ENCODE data around the gene RPL7A. TPM values are rescaled to one million over a fixed set of nuclear protein-coding genes. Genes with fewer than 3 reads are reported as not detected.

Gene RPL7A
- polyA plus RNA-seq, 1 experiment: 3,329 TPM

GRCh38 chr9:133370685-133371084, 22.7 kb downstream of the RPL7A start:
- POLR2A ChIA-PET: no interaction called here
- TF ChIP-seq CTCF (IDR thresholded peaks at IDR 0.05; ENCODE audit: insufficient read depth, low read depth, low read length): no peak
- Histone ChIP-seq H3K27me3 (ENCODE audit: control insufficient read depth, insufficient read depth, low read length) (no peaks in the 10 kb centered on the region), H3K36me3 (ENCODE audit: control insufficient read depth, insufficient read depth, low read length) (peaks cover 33% of the 10 kb centered on the region), H3K4me3 (ENCODE audit: low read depth, low read length) (no peak overlapping the region)
- CTCF ChIA-PET: no interaction called here
- no peak for DNase-seq (ENCODE audit: low read depth)

- CTCF ChIA-PET: interaction anchor here (1.4 to 2.8 kb wide), 2 partner anchors 8 to 19 kb away, joined by 4 to 7 read pairs; no protein-coding TSS in a partner anchor
- DNase-seq (ENCODE audit: low read depth): no peak
- Histone ChIP-seq H3K27me3 (ENCODE audit: control insufficient read depth, insufficient read depth, low read length) (no peaks in the 10 kb centered on the region), H3K36me3 (ENCODE audit: control insufficient read depth, insufficient read depth, low read length) (peaks cover 31% of the 10 kb centered on the region), H3K4me3 (ENCODE audit: low read depth, low read length) (no peak overlapping the region)
- POLR2A ChIA-PET: no interaction called here
- TF ChIP-seq CTCF (IDR thresholded peaks at IDR 0.05; ENCODE audit: insufficient read depth, low read depth, low read length): no peak
Observed at GRCh38 chr9:133371261-133371711, 23.3 kb downstream of the RPL7A start.

- ChIA-PET POLR2A (no interaction called here), CTCF (interaction anchor here (0.6 to 2.8 kb wide), 3 partner anchors 9 to 1842 kb away, joined by 3 to 7 read pairs (median 4); no protein-coding TSS in a partner anchor)
- TF ChIP-seq CTCF (IDR thresholded peaks at IDR 0.05; ENCODE audit: insufficient read depth, low read depth, low read length): no peak
- Histone ChIP-seq H3K36me3 (ENCODE audit: control insufficient read depth, insufficient read depth, low read length) (peaks cover 24% of the 10 kb centered on the region), H3K27me3 (ENCODE audit: control insufficient read depth, insufficient read depth, low read length) (no peaks in the 10 kb centered on the region), H3K4me3 (ENCODE audit: low read depth, low read length) (no peak overlapping the region)
- DNase-seq (ENCODE audit: low read depth): no peak
Observed at GRCh38 chr9:133372144-133372543, 24.1 kb downstream of the RPL7A start.

- POLR2A ChIA-PET: no interaction called here
- TF ChIP-seq CTCF (IDR thresholded peaks at IDR 0.05; ENCODE audit: insufficient read depth, low read depth, low read length): no peak
- Histone ChIP-seq H3K36me3 (ENCODE audit: control insufficient read depth, insufficient read depth, low read length) (peaks cover 17% of the 10 kb centered on the region), H3K4me3 (ENCODE audit: low read depth, low read length) (peak overlapping the region; percentile 77), H3K27me3 (ENCODE audit: control insufficient read depth, insufficient read depth, low read length) (no peaks in the 10 kb centered on the region)
- CTCF ChIA-PET: interaction anchor here (0.7 to 1.6 kb wide), 6 partner anchors 9 to 1539 kb away, joined by 3 read pairs; no protein-coding TSS in a partner anchor
- no peak for DNase-seq (ENCODE audit: low read depth)
Observed at GRCh38 chr9:133374612-133375115, 26.6 kb downstream of the RPL7A start.

- DNase-seq (ENCODE audit: low read depth): no peak
- ChIA-PET POLR2A (no interaction called here), CTCF (interaction anchor here (1.0 to 1.6 kb wide), 2 partner anchors 25 to 42 kb away, joined by 3 read pairs; no protein-coding TSS in a partner anchor)
- Histone ChIP-seq H3K27me3 (ENCODE audit: control insufficient read depth, insufficient read depth, low read length) (no peaks in the 10 kb centered on the region), H3K4me3 (ENCODE audit: low read depth, low read length) (peak overlapping the region; percentile 77), H3K36me3 (ENCODE audit: control insufficient read depth, insufficient read depth, low read length) (peaks cover 14% of the 10 kb centered on the region)
- no peak for TF ChIP-seq CTCF (IDR thresholded peaks at IDR 0.05; ENCODE audit: insufficient read depth, low read depth, low read length)
Observed at GRCh38 chr9:133375116-133375723, 27.2 kb downstream of the RPL7A start.

Measured in BJ (cell line).